DMS153 treated with DMSO at 0.1 percent for 48 hours (cell line): Measurements from ENCODE around the gene UTP25.
"Not testable (repeated sequence)": the region's sequence is repeated elsewhere in the genome, so short reads cannot be mapped to it uniquely, and the experiment has no call there.

Experiments used
- DNase-seq: peaks from one replicate; lab custom pipeline; 2025; ENCODE audit not compliant: unreplicated experiment; lab: John Stamatoyannopoulos, UW

UTP25 gene

GRCh38 chr1:209827384-209828262 lies at the start of gene UTP25:
UTP25 (plus strand) TSS chr1:209827972; CDS start chr1:209828064, 92 bp downstream.
- peak; percentile 95 for DNase-seq

DNA sequence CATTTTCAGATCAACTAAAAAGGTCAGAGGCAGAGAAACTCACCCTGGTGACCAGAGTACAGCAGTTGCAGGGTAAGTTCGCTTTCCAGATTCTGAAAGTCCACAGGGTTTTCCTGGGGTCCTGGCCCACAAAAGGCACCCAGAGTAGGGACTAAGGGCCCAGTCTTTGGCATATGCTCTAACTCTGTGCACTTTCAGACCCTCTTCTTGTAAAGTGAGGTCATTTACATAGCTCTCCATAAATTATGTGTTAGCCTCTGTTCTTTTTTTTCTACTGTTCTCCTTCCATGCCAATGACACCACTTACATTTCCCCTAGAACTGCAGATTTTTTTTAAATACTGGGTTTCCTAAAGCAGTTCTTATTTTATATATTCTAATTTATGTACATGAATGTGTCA lies 49.7 kb upstream of the UTP25 start:
- DNase-seq: no peak

- DNase-seq: no peak
Observed at GRCh38 chr1:209780268-209780667, 47.5 kb upstream of the UTP25 start.

GRCh38 chr1:209783386-209783785 lies 44.4 kb upstream of the UTP25 start:
- no peak for DNase-seq

DNA sequence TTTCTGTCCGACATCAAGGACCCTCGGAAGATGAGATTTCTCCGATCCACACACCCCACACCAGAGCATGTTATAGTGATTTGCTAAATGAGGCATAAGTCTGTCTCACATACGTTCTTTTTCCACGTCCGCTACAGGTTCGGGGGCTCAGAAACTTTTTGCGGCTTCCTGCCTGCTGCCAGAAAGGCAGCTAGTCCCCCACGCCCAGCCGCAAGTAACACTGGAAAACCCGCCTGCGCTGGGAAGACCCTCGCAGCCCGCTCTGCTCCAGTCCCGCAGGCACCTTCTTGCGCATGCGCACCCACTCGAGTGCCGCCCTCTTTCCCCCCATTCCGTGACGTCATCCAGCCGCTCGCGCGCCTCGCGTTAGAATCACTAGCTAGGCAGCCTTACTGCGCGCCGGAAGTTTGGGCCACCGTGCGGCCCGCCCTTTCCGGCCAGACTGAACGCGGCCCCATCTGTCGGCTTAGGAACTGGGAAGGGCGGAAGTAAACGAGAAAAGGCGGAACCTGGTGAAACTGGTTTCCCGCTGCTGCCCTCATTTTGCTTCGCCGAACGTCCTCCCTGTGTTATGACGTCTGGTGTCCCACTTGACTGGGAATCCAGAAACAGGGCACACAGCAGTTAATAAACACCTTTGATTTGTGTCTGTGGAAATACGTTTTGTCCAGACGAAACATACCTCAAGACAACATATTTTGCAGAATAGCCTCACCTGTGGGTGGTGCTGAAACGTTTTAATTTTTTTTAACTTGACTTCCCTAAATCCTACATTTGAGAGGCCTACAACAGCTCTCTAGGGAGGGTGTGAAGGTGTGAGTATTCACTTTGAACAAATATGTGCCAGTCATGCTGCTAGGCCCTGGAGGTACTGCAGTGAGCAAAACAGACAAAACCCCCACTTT lies 43.3 kb upstream of the UTP25 start, which contains the start of gene C1orf74:
C1orf74 (minus strand) TSS at position 295 of the 905 bp plus-strand sequence. CDS start 925 bp downstream, outside the sequence.
- peak; percentile 99 for DNase-seq

DNA sequence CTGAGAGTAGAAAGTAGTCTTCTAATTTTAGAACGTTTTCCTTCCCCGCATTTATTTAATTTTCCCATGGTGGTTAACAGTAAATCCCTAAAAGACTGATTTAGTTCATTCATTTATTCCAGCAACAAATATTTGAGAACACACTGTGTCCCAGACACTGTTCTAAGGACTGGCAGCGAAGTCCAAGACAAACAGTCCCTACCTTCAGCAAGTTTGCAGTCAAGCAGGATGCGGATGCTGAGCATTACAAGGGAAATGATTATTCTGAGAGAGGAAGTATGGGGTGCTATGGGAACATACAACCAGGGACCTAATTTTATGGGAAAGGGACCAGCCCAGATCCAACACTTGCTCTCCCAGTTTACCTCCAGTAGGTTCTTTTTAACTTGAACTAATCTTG lies 42.2 kb upstream of the UTP25 start:
- no peak for DNase-seq

- DNase-seq: no peak
Observed at GRCh38 chr1:209786146-209786545, 41.6 kb upstream of the UTP25 start.

GRCh38 chr1:209787551-209787950 lies 40.2 kb upstream of the UTP25 start:
- no peak for DNase-seq

- DNase-seq: no peak
Observed at GRCh38 chr1:209789245-209789644, 38.5 kb upstream of the UTP25 start.

DNA sequence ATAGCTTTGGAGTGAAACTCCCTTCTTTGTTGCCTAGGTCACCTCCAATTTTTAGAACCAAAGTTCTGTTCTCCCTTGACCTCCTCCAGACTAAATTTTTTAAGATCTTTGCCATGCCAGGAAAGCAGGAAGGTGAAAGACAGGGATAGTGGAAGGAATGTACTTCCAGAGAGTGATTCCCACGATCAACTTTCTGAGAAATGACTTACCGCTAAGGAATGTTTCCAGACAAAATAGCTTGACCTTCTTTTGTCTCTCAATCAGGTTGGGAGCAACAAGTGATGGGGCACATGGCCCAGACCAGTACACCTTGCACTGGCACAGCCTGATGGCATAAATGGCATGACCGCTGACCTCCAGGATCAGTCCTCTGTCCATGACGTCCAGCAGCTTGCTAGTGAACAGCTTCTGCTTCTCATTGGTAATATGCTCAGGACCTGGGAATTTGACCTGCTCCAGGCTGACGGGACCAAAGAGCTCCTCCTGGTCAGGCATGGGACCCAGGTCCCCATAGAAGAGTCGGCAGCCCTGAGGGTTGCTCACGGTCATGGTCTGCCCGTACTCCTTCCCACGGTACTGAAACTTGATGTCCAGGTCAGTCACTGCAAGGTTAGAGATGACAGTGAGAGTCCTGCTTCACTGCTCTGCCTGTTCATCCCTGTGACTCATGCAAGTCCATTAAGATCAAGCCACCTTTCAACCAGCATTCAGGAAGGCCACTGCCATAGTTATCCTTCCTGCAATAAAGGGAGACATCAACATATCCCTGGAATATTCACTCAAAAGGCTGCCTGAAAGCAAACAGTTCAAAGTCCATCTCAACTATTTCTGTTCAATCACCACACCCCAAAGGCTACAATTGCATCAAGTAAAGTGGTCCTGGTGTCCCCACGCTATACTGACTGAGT lies 37.2 kb upstream of the UTP25 start:
- DNase-seq: no peak

DNA sequence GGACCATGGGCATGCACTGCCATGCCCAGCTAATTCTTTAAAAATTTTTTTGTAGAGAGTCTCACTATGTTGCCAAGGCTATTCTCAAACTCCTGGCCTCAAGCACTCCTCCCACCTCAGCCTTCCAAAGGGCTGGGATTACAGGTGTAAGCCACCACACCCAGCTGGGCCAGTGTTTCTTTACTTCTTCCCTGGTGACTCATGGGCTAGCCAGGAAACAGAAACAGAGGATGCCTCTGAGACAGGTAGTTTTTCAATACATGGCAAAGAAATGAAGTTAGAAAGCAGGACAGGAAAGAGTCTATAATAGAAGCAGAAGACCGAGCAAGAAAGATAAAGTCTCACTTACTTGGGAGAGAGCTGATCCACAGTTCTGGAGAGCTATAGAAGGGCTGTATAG lies 35.9 kb upstream of the UTP25 start:
- DNase-seq: no peak

DNA sequence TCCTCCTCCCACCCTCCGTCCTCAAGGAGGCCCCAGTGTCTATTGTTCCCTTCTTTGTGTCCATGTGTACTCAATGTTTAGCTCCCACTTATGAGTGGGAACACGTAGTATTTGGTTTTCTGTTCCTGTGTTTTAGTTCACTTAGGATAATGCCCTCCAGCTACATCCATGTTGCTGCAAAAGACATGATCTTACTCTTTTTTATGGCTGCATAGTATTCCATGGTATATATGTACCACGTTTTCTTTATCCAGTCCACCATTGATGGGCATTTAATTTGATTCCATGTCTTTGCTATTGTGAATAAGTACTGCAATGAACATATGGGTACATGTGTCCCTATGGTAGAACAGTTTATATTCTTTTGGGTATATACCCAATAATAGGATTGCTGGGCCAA lies 34.1 kb upstream of the UTP25 start:
- DNase-seq: not testable (repeated sequence)

- DNase-seq: no peak
Observed at GRCh38 chr1:209797978-209798639, 29.7 kb upstream of the UTP25 start.

DNA sequence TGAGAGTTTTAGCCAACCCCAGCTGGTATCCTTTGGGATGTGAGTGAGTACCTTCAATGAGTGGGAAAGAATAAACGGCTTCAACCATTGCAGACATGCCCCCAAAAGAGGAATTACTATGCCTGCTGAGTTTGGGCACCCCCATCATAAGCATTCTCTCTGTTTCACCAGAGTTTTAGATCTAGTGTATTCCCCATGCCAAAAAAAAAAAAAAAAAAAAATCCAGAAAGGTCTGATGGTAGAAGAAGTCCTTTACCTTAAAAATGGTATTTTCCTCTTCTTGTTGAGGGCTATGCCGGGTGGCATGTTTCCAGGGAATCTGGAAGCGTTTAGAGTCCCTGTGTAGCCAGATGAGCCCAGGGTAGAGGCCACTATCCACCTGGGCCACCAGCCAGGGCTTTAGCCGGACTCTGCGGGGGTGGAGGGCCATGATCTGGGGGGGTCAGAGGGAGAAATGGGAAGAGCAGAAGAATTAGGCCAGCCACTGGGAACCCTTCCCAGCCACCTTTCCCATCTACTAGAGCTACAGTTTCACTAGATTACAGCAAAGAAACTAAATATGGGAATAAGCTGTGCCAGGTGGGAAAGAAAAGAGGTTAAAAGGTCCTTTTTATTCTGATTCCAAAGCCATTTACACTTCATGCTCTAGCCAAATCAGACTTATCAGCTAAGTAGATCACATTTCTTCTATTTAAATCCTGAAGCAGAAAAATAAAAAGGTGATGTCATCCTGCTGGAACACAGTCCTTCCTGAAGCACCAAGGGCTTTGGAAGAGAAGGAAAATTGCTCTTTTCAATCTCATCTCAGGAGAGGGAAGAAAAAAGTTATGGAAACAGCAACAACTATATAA lies 26.6 kb upstream of the UTP25 start:
- DNase-seq: no peak

DNA sequence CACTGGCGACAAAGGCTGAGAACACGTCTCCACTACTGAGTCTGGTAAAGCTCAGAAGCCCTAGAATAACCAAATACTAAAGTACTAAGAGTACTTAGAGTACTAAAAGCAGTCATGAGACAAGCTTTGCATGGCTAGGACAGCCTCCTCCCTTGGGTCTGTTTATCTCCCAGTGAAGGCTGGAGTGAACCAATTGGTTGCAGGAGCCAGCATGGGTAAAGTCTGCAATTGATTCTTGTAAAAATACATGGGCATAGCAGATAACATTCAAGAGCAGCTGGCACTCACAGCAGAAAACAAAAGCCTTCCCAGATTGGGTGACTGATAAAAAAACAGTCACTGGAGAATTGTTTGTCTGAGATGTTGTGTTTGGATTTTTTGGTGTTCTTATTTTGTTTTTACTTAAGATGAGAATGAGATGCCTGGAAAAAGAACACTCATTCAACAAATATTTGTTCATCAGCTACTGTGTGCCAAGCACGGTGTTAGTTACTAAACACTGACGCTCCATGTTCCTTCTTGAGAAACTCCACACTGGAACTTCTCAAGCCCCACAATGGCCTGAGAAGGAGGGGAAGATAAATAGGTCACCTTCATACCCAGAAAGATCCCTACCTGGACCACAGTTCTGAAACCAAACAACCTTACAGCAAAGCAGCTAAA lies 25.5 kb upstream of the UTP25 start:
- DNase-seq: peak; percentile 58

DNA sequence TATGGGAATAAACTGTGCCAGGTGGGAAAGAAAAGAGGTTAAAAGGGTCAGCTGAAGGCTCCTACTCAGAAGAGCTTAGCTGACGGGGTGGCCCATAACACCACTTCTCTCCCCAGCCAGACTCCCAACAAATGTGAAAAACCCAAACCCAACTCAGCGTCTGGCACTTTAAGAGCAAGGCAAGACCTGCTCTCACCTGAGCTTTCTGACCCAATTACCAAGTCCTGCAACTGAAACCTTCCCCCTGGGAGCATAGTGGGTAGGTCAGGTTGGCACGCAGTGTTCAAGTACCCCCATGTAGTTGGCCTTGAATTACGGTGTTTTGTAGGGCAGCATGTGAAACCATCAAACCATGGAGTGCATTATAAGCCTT lies 25.0 kb upstream of the UTP25 start:
- no peak for DNase-seq

GRCh38 chr1:209803568-209803967 lies 24.2 kb upstream of the UTP25 start:
- DNase-seq: no peak

DNA sequence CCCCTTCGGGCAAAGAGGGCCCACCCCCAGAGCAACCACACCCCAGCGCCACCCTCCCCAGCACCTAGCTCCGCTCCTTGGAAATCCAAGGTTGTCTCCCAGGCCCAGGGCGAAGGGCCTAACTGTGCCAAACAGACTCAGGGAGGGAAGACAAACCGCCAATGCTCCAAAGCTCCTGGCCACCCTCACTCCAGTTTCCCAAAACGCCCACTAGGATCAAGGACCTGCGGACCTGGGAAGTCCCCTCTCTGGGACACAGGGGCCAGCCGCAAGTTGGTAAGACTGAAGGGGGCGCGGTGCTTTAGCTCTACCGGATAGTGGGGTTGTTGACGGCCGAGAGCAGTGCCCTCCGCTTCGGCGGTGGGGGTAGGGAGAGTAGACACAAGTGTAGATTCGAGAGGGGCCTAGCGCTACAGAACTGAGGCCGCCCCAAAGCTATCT lies 22.4 kb upstream of the UTP25 start:
- no peak for DNase-seq
